ENCODE data around the gene ALOX5AP.

ALOX5AP gene

GRCh38 chr13:30770929-30771328, 35.6 kb downstream of the ALOX5AP start:
- DNase-seq, result no peak

GRCh38 chr13:30773561-30773960, 38.2 kb downstream of the ALOX5AP start:
- no peak for DNase-seq

- no peak for DNase-seq
These were observed 38.9 kb downstream of the ALOX5AP start for GRCh38 chr13:30774214-30774730.

- DNase-seq, result no peak
These were observed 41.3 kb downstream of the ALOX5AP start for GRCh38 chr13:30776661-30777060.

- DNase-seq, result no peak
These were observed 43.7 kb downstream of the ALOX5AP start for GRCh38 chr13:30779016-30779415.

GRCh38 chr13:30779608-30780007, 44.3 kb downstream of the ALOX5AP start:
- DNase-seq, result no peak

- DNase-seq, result no peak
These were observed 45.1 kb downstream of the ALOX5AP start for GRCh38 chr13:30780338-30780981.

- no peak for DNase-seq
These were observed 50.0 kb downstream of the ALOX5AP start for GRCh38 chr13:30785191-30785850.

- DNase-seq, result peak; percentile 59
These were observed 51.3 kb downstream of the ALOX5AP start for GRCh38 chr13:30786648-30787047.

- no peak for DNase-seq
These were observed 52.6 kb downstream of the ALOX5AP start for GRCh38 chr13:30787738-30788525.

- DNase-seq, result no peak
These were observed 54.0 kb downstream of the ALOX5AP start for GRCh38 chr13:30789166-30789862.

- DNase-seq, result no peak
These were observed 55.2 kb downstream of the ALOX5AP start for GRCh38 chr13:30790592-30790991.

- no peak for DNase-seq
These were observed 56.1 kb downstream of the ALOX5AP start for GRCh38 chr13:30791354-30792001.

GRCh38 chr13:30792285-30793000, 57.1 kb downstream of the ALOX5AP start:
- DNase-seq, result no peak

GRCh38 chr13:30796132-30796572, 60.8 kb downstream of the ALOX5AP start:
- peak; percentile 32 for DNase-seq

GRCh38 chr13:30796631-30797601, 61.6 kb downstream of the ALOX5AP start:
- no peak for DNase-seq

- DNase-seq, result no peak
These were observed 62.6 kb downstream of the ALOX5AP start for GRCh38 chr13:30797847-30798535.

- no peak for DNase-seq
These were observed 63.5 kb downstream of the ALOX5AP start for GRCh38 chr13:30798776-30799355.

- no peak for DNase-seq
These were observed 64.0 kb downstream of the ALOX5AP start for GRCh38 chr13:30799356-30799824.

Measured in hematopoietic multipotent progenitor cell treated with erythropoietin and hydrocortisone succinate and interleukin-3 and kit ligand, for 4 days (in vitro differentiated cells).